OCI-LY7 (cell line): Measurements from ENCODE around the gene CDR2. TPM values are rescaled to one million over a fixed set of nuclear protein-coding genes. Genes with fewer than 3 reads are reported as not detected.

Experiments used
- BruUV-seq: library from RNA; stranded (reverse); fragments of 400-500 nt; replicated peaks from 2 replicates; lab custom pipeline; 2021; lab: Mats Ljungman, UMichigan
- CTCF ChIA-PET: fragments of 300-600 bp; sonication (Branson Sonifier 250); formaldehyde crosslinking; loops from one replicate; lab custom pipeline; 2022; ENCODE audit warnings: antibody characterized with exemption; ENCODE audit not compliant: unreplicated experiment; lab: Charles Lee
- POLR2A ChIA-PET: fragments of 300-600 bp; sonication (Branson Sonifier 250); formaldehyde crosslinking; loops from one replicate; lab custom pipeline; 2022; ENCODE audit warnings: antibody characterized with exemption; lab: Charles Lee
- DNase-seq: peaks from one replicate; pipeline ENCODE4 v3.0.0-alpha.2; 2015; ENCODE audit warnings: low spot score
- H2AFZ ChIP-seq: fragments of 200-600 bp; sonication (generic), shearing (Covaris generic); 2 replicates; pipeline ENCODE4 v1.6.1; 2014; ENCODE audit warnings: mild to moderate bottlenecking, antibody characterized with exemption, low read length, moderate library complexity
- H3K27ac ChIP-seq: fragments of 200-600 bp; sonication (generic); 2 replicates; pipeline ENCODE4 v1.5.1; 2014; ENCODE audit warnings: mixed run types, low read depth, mild to moderate bottlenecking, moderate library complexity, low read length, inconsistent platforms; ENCODE audit not compliant: poor library complexity, severe bottlenecking
- H3K36me3 ChIP-seq: fragments of 200-600 bp; sonication (generic); 2 replicates; pipeline ENCODE4 v1.6.1; 2014; ENCODE audit warnings: mild to moderate bottlenecking, antibody characterized with exemption, low read length, moderate library complexity, mixed read lengths; ENCODE audit not compliant: insufficient read depth
- H3K4me1 ChIP-seq: fragments of 200-600 bp; sonication (generic); 2 replicates; pipeline ENCODE4 v1.5.1; 2014; ENCODE audit warnings: mild to moderate bottlenecking, low read length; ENCODE audit not compliant: insufficient read depth, poor library complexity, severe bottlenecking
- H3K4me2 ChIP-seq: fragments of 200-600 bp; sonication (generic); 2 replicates; pipeline ENCODE4 v1.6.1; 2014; ENCODE audit warnings: mild to moderate bottlenecking, low read length
- H3K4me3 ChIP-seq: fragments of 200-600 bp; sonication (generic); 2 replicates; pipeline ENCODE4 v1.5.1; 2014; ENCODE audit warnings: mild to moderate bottlenecking, low read depth, low read length; ENCODE audit not compliant: poor library complexity, severe bottlenecking
- H3K79me2 ChIP-seq: fragments of 200-600 bp; sonication (generic); 2 replicates; pipeline ENCODE4 v1.6.1; 2016; ENCODE audit warnings: low read depth, mild to moderate bottlenecking, low read length, moderate library complexity, mixed read lengths; ENCODE audit not compliant: insufficient read depth
- H3K9me2 ChIP-seq: fragments of 200-600 bp; sonication (generic); 2 replicates; pipeline ENCODE4 v1.6.1; 2016; ENCODE audit warnings: mild to moderate bottlenecking, low read length, mixed read lengths; ENCODE audit not compliant: insufficient read depth
- H3K9me3 ChIP-seq: fragments of 200-600 bp; sonication (generic); 2 replicates; pipeline ENCODE4 v1.6.1; 2014; ENCODE audit warnings: mild to moderate bottlenecking, mixed run types, low read length, mixed read lengths
- H4K20me1 ChIP-seq: fragments of 200-600 bp; sonication (generic); 2 replicates; pipeline ENCODE4 v1.6.1; 2014; ENCODE audit warnings: mild to moderate bottlenecking, antibody characterized with exemption, low read length, moderate library complexity, mixed read lengths; ENCODE audit not compliant: insufficient read depth
- CTCF ChIP-seq: fragments of 200-600 bp; sonication (generic); conservative IDR thresholded peaks from 2 replicates; pipeline ENCODE4 v1.5.1; 2014; ENCODE audit warnings: mild to moderate bottlenecking, antibody characterized with exemption, low read length, moderate library complexity, mixed read lengths
- EZH2phosphoT487 ChIP-seq: fragments of 200-600 bp; sonication (generic); IDR thresholded peaks from 2 replicates; pipeline ENCODE4 v1.6.1; 2018; ENCODE audit warnings: low read depth, borderline replicate concordance, mild to moderate bottlenecking, mixed run types, antibody characterized with exemption, low read length, moderate library complexity, mixed read lengths
- intact Hi-C: fragments of 100-400 bp; cut with micrococcal nuclease; formaldehyde crosslinking; loops from one replicate; pipeline ENCODE4 v1.10.0; 2022; ENCODE audit not compliant: unreplicated experiment
- total RNA-seq, 2 experiments: library from RNA; depleted of rRNA in 1 of 2; stranded (reverse); fragments of >200 nt in 1 of 2; shearing (Covaris generic) in 1 of 2; gene quantifications; 2 replicates each; pipeline ENCODE4 v1.2.3, GENCODE V29; 2014 to 2022

The CDR2 gene
- total RNA-seq, 2 experiments from 2014 or later, result 33.0 to 38.3 TPM

GRCh38 chr16:22400900-22401299 lies 26.5 kb upstream of the CDR2 start:
- peaks cover 21% of the 10 kb centered on the region for H3K4me1 ChIP-seq
- no peaks in the 10 kb centered on the region; the same call in 1 of the 2 replicates for H3K36me3 ChIP-seq
- no TSS peak for BruUV-seq
- no peaks in the 10 kb centered on the region for H3K79me2 ChIP-seq
- no peak for TF ChIP-seq EZH2phosphoT487
- H4K20me1 ChIP-seq, result no peaks in the 10 kb centered on the region
- intact Hi-C loops, result no loop called here
- H3K27ac ChIP-seq, result no peak overlapping the region
- DNase-seq, result no peak
- POLR2A ChIA-PET, result no interaction called here
- H3K9me3 ChIP-seq, result no peaks in the 10 kb centered on the region
- H3K9me2 ChIP-seq, result no peaks in the 10 kb centered on the region
- no peak overlapping the region for H3K4me3 ChIP-seq
- H2AFZ ChIP-seq, result no peak overlapping the region
- CTCF ChIA-PET, result no interaction called here
- H3K4me2 ChIP-seq, result no peak overlapping the region

- ChIA-PET CTCF (no interaction called here), POLR2A (interaction anchor here (1.1 kb wide), 1 partner anchor 38 kb away, joined by 3 read pairs; no protein-coding TSS in a partner anchor)
- intact Hi-C loops, result loop anchor here (10.0 kb wide), 1 partner anchor 823 kb away; no protein-coding TSS in a partner anchor
- no peak for DNase-seq
- Histone ChIP-seq H3K4me2 (no peak overlapping the region), H3K36me3 (no peaks in the 10 kb centered on the region; the same call in 1 of the 2 replicates), H3K79me2 (no peaks in the 10 kb centered on the region), H2AFZ (no peak overlapping the region), H3K27ac (no peak overlapping the region), H3K9me3 (no peaks in the 10 kb centered on the region), H4K20me1 (no peaks in the 10 kb centered on the region), H3K9me2 (no peaks in the 10 kb centered on the region), H3K4me1 (peaks cover 12% of the 10 kb centered on the region), H3K4me3 (no peak overlapping the region)
- TF ChIP-seq EZH2phosphoT487, result no peak
- TF ChIP-seq CTCF, result no peak
- BruUV-seq, result no TSS peak
Observed at GRCh38 chr16:22397931-22398330, 23.5 kb upstream of the CDR2 start.

GRCh38 chr16:22397464-22397863 lies 23.0 kb upstream of the CDR2 start:
- Histone ChIP-seq H2AFZ (no peak overlapping the region), H3K9me3 (no peaks in the 10 kb centered on the region), H3K4me3 (no peak overlapping the region), H3K4me2 (no peak overlapping the region), H3K36me3 (no peaks in the 10 kb centered on the region; the same call in 1 of the 2 replicates), H3K27ac (no peak overlapping the region), H3K79me2 (no peaks in the 10 kb centered on the region), H4K20me1 (no peaks in the 10 kb centered on the region), H3K4me1 (peaks cover 7% of the 10 kb centered on the region), H3K9me2 (no peaks in the 10 kb centered on the region)
- TF ChIP-seq CTCF, result no peak
- no peak for TF ChIP-seq EZH2phosphoT487
- intact Hi-C loops, result loop anchor here (10.0 kb wide), 1 partner anchor 823 kb away; no protein-coding TSS in a partner anchor
- ChIA-PET CTCF (no interaction called here), POLR2A (no interaction called here)
- no peak for DNase-seq
- no TSS peak for BruUV-seq
